Smooth muscle cell (in vitro differentiated cells): ENCODE measurements around the gene NTF3. TPM values are rescaled to one million over a fixed set of nuclear protein-coding genes. Genes with fewer than 3 reads are reported as not detected.

ENCODE experiments used
- DNase-seq: peaks from one replicate; lab custom pipeline; 2025; ENCODE audit not compliant: unreplicated experiment; lab: John Stamatoyannopoulos, UW
- H2AFZ ChIP-seq: fragments of 200-600 bp; sonication (generic); 2 replicates; pipeline ENCODE4 v1.6.0; 2016; ENCODE audit warnings: antibody characterized with exemption, low read depth, mild to moderate bottlenecking
- H3F3A ChIP-seq: fragments of 200-600 bp; sonication (generic); 2 replicates; pipeline ENCODE4 v1.6.0; 2017; ENCODE audit warnings: antibody characterized with exemption, low read depth
- H3K27ac ChIP-seq: fragments of 200-600 bp; sonication (generic); 2 replicates; pipeline ENCODE4 v1.5.1; 2016; ENCODE audit warnings: low read depth, mild to moderate bottlenecking
- H3K27me3 ChIP-seq: fragments of 200-600 bp; sonication (generic); 2 replicates; pipeline ENCODE4 v1.6.1; 2016; ENCODE audit warnings: low read depth, mild to moderate bottlenecking
- H3K36me3 ChIP-seq: fragments of 200-600 bp; sonication (generic); 2 replicates; pipeline ENCODE4 v1.5.1; 2016; ENCODE audit warnings: low read depth
- H3K4me1 ChIP-seq: fragments of 200-600 bp; sonication (generic); 2 replicates; pipeline ENCODE4 v1.5.1; 2016; ENCODE audit warnings: low read depth
- H3K4me2 ChIP-seq: fragments of 200-600 bp; sonication (generic); 2 replicates; pipeline ENCODE4 v1.6.0; 2016; ENCODE audit warnings: mild to moderate bottlenecking
- H3K4me3 ChIP-seq: fragments of 200-600 bp; sonication (generic); 2 replicates; pipeline ENCODE4 v1.5.1; 2016; ENCODE audit warnings: mild to moderate bottlenecking
- H3K79me2 ChIP-seq: fragments of 200-600 bp; sonication (generic); 2 replicates; pipeline ENCODE4 v1.6.0; 2016; ENCODE audit warnings: low read depth, mild to moderate bottlenecking
- H3K9ac ChIP-seq: fragments of 200-600 bp; sonication (generic); 2 replicates; pipeline ENCODE4 v1.6.0; 2016; ENCODE audit warnings: low read depth
- H3K9me3 ChIP-seq: fragments of 200-600 bp; sonication (generic); replicated peaks from 2 replicates; pipeline ENCODE4 v1.5.1; 2016; ENCODE audit warnings: low read depth
- H4K20me1 ChIP-seq: fragments of 200-600 bp; sonication (generic); 2 replicates; pipeline ENCODE4 v1.6.0; 2016; ENCODE audit warnings: low read depth
- CTCF ChIP-seq: fragments of 200-600 bp; sonication (generic); IDR thresholded peaks from 2 replicates; pipeline ENCODE4 v1.5.1; 2017; ENCODE audit warnings: borderline replicate concordance, mild to moderate bottlenecking, antibody characterized with exemption; ENCODE audit not compliant: insufficient read depth, poor library complexity, severe bottlenecking
- WGBS: methylation state at CpG from one replicate; pipeline ENCODE4 v1.1.7; 2016; ENCODE audit warnings: low lambda C conversion rate; 5-methylcytosine and 5-hydroxymethylcytosine counted together
- polyA plus RNA-seq: library from polyadenylated mRNA; unstranded; fragments of >200 nt; fragmentation: Nextera tagmentation; extraction: Ambion mirVana; gene quantifications from 2 replicates; pipeline ENCODE4 v1.2.1, GENCODE V29; 2016
- total RNA-seq: library from RNA; depleted of rRNA; stranded (reverse); fragments of >200 nt; gene quantifications from 2 replicates; pipeline ENCODE4 v1.2.3, GENCODE V29; 2014

NTF3 gene
- total and polyA plus RNA-seq, 2 experiments from 2014 or later: 1.1 to 3.4 TPM

GRCh38 chr12:5505751-5506150 lies 73.8 kb downstream of the NTF3 start:
- TF ChIP-seq CTCF: no peak
- no peak overlapping the region for H2AFZ ChIP-seq
- no peak overlapping the region for H3K27ac ChIP-seq
- no peaks in the 10 kb centered on the region for H4K20me1 ChIP-seq
- no peak overlapping the region for H3K4me3 ChIP-seq
- DNase-seq: no peak
- WGBS: 93% methylated on average over 2 of the region's 2 CpGs
- H3K9ac ChIP-seq: no peak overlapping the region
- no peaks in the 10 kb centered on the region for H3K4me1 ChIP-seq
- H3K27me3 ChIP-seq: no peaks in the 10 kb centered on the region
- no peaks in the 10 kb centered on the region for H3K36me3 ChIP-seq
- no peak overlapping the region for H3K4me2 ChIP-seq
- no peaks in the 10 kb centered on the region for H3K79me2 ChIP-seq
- no peaks in the 10 kb centered on the region for H3F3A ChIP-seq
- H3K9me3 ChIP-seq: no peaks in the 10 kb centered on the region

GRCh38 chr12:5506295-5506694 lies 74.4 kb downstream of the NTF3 start:
- whole genome bisulfite sequencing: 93% methylated on average over 4 of the region's 4 CpGs
- no peak for TF ChIP-seq CTCF

GRCh38 chr12:5506821-5507231 lies 74.9 kb downstream of the NTF3 start:
- H2AFZ ChIP-seq: no peak overlapping the region
- TF ChIP-seq CTCF: no peak
- no peak overlapping the region for H3K9ac ChIP-seq
- H3K4me1 ChIP-seq: no peaks in the 10 kb centered on the region
- no peak overlapping the region for H3K4me3 ChIP-seq
- H4K20me1 ChIP-seq: no peaks in the 10 kb centered on the region
- no peak overlapping the region for H3K27ac ChIP-seq
- H3F3A ChIP-seq: no peaks in the 10 kb centered on the region
- H3K27me3 ChIP-seq: no peaks in the 10 kb centered on the region
- no peaks in the 10 kb centered on the region for H3K36me3 ChIP-seq
- H3K79me2 ChIP-seq: no peaks in the 10 kb centered on the region
- 45% methylated on average over 6 of the region's 6 CpGs for WGBS
- no peaks in the 10 kb centered on the region for H3K9me3 ChIP-seq
- H3K4me2 ChIP-seq: no peak overlapping the region
- no peak for DNase-seq

More at GRCh38 chr12:5506295-5506694, 74.4 kb downstream of the NTF3 start:
- H2AFZ ChIP-seq: no peak overlapping the region
- no peaks in the 10 kb centered on the region for H4K20me1 ChIP-seq
- no peaks in the 10 kb centered on the region for H3K79me2 ChIP-seq
- no peak overlapping the region for H3K4me3 ChIP-seq
- no peaks in the 10 kb centered on the region for H3K27me3 ChIP-seq
- no peak overlapping the region for H3K4me2 ChIP-seq
- no peaks in the 10 kb centered on the region for H3K9me3 ChIP-seq
- no peak for DNase-seq
- H3K4me1 ChIP-seq: no peaks in the 10 kb centered on the region
- no peak overlapping the region for H3K27ac ChIP-seq
- no peaks in the 10 kb centered on the region for H3K36me3 ChIP-seq
- H3F3A ChIP-seq: no peaks in the 10 kb centered on the region
- H3K9ac ChIP-seq: no peak overlapping the region

- no peak overlapping the region for H2AFZ ChIP-seq
- H4K20me1 ChIP-seq: no peaks in the 10 kb centered on the region
- H3K27ac ChIP-seq: no peak overlapping the region
- DNase-seq: no peak
- H3K79me2 ChIP-seq: no peaks in the 10 kb centered on the region
- 86% methylated on average over 8 of the region's 8 CpGs for WGBS
- no peaks in the 10 kb centered on the region for H3K27me3 ChIP-seq
- TF ChIP-seq CTCF: no peak
- no peaks in the 10 kb centered on the region for H3F3A ChIP-seq
- no peak overlapping the region for H3K4me3 ChIP-seq
- H3K9ac ChIP-seq: no peak overlapping the region
- H3K4me1 ChIP-seq: no peaks in the 10 kb centered on the region
- H3K36me3 ChIP-seq: no peaks in the 10 kb centered on the region
- H3K9me3 ChIP-seq: no peaks in the 10 kb centered on the region
- no peak overlapping the region for H3K4me2 ChIP-seq
Observed at GRCh38 chr12:5507401-5507935, 75.6 kb downstream of the NTF3 start.
